Uterus (tissue), 2 donors: ENCODE measurements around the gene SEH1L.

Experiments used
- CTCF ChIP-seq, 4 experiments: fragments of 200-600 bp in 2 of 4; fragments of 450-650 bp in 2 of 4; sonication (generic) in 2 of 4; IDR thresholded peaks; one replicate each; pipeline ENCODE4 v1.5.1; 2016 to 2019; ENCODE audit warnings: antibody characterized with exemption in 4 of 4, mild to moderate bottlenecking in 2 of 4, moderate library complexity in 1 of 4
- POLR2A ChIP-seq, 2 donors: fragments of 450-650 bp; IDR thresholded peaks; one replicate each; pipeline ENCODE4 v1.6.1; 2016; ENCODE audit warnings: antibody characterized with exemption in 2 of 2, mild to moderate bottlenecking in 1 of 2, moderate library complexity in 1 of 2

- TF ChIP-seq CTCF (IDR thresholded peaks at IDR 0.05) (no peak), POLR2A (IDR thresholded peaks at IDR 0.05) (no peak)
Observed at GRCh38 chr18:12998332-12999060, 50.7 kb downstream of the SEH1L start.
